ENCODE measurements around the gene PRKG1.
A peak's percentile ranks its signal among the peaks of the same experiment; 100 is the strongest.
"Not testable (repeated sequence)": the region's sequence is repeated elsewhere in the genome, so short reads cannot be mapped to it uniquely, and the experiment has no call there.

The PRKG1 gene

GRCh38 chr10:51679841-51680240 lies 605.6 kb downstream of the PRKG1 start:
- DNase-seq, result no peak

GRCh38 chr10:51683031-51683691 lies 608.9 kb downstream of the PRKG1 start:
- no peak for DNase-seq

GRCh38 chr10:51685768-51686167 lies 611.5 kb downstream of the PRKG1 start:
- DNase-seq, result no peak

GRCh38 chr10:51687296-51687695 lies 613.0 kb downstream of the PRKG1 start:
- DNase-seq, result no peak

- DNase-seq, result not testable (repeated sequence)
Observed at GRCh38 chr10:51688826-51689225, 614.5 kb downstream of the PRKG1 start.

- no peak for DNase-seq
Observed at GRCh38 chr10:51689536-51689935, 615.2 kb downstream of the PRKG1 start.

- DNase-seq, result no peak
Observed at GRCh38 chr10:51691135-51691534, 616.8 kb downstream of the PRKG1 start.

GRCh38 chr10:51694086-51694768 lies 619.9 kb downstream of the PRKG1 start:
- DNase-seq, result no peak

- DNase-seq, result no peak
Observed at GRCh38 chr10:51696251-51696650, 622.0 kb downstream of the PRKG1 start.

GRCh38 chr10:51698473-51699063 lies 624.3 kb downstream of the PRKG1 start:
- DNase-seq, result no peak

GRCh38 chr10:51699145-51699474 lies 624.8 kb downstream of the PRKG1 start:
- DNase-seq, result no peak

- peak; percentile 56 for DNase-seq
Observed at GRCh38 chr10:51699475-51700227, 625.4 kb downstream of the PRKG1 start, which contains the start of gene CSTF2T. Gene CSTF2T (minus strand): TSS chr10:51699595. CDS start chr10:51699549, 46 bp downstream.

- no peak for DNase-seq
Observed at GRCh38 chr10:51700228-51700817, 626.0 kb downstream of the PRKG1 start.

- DNase-seq, result no peak
Observed at GRCh38 chr10:51705774-51706173, 631.5 kb downstream of the PRKG1 start.

- no peak for DNase-seq
Observed at GRCh38 chr10:51706225-51706624, 631.9 kb downstream of the PRKG1 start.

GRCh38 chr10:51707392-51707791 lies 633.1 kb downstream of the PRKG1 start:
- no peak for DNase-seq

- no peak for DNase-seq
Observed at GRCh38 chr10:51707821-51708424, 633.6 kb downstream of the PRKG1 start.

GRCh38 chr10:51708609-51709008 lies 634.3 kb downstream of the PRKG1 start:
- DNase-seq, result no peak

GRCh38 chr10:51709324-51709972 lies 635.2 kb downstream of the PRKG1 start:
- DNase-seq, result no peak

- DNase-seq, result no peak
Observed at GRCh38 chr10:51711519-51711891, 637.2 kb downstream of the PRKG1 start.

GRCh38 chr10:51716981-51717380 lies 642.7 kb downstream of the PRKG1 start:
- DNase-seq, result no peak

- no peak for DNase-seq
Observed at GRCh38 chr10:51718804-51719291, 644.6 kb downstream of the PRKG1 start.

Measured in NCI-H2081 treated with DMSO at 0.1 percent for 48 hours (cell line).